Renal pelvis (tissue), 4 donors: ENCODE data around the gene KLF16. TPM values are rescaled to one million over a fixed set of nuclear protein-coding genes. Genes with fewer than 3 reads are reported as not detected.

ENCODE experiments used
- DNase-seq: peaks from one replicate; pipeline ENCODE4 v3.0.0-alpha.2; 2013
- polyA plus RNA-seq, 3 donors: library from polyadenylated mRNA; unstranded; fragments of 120-200 nt; gene quantifications; one replicate each; pipeline ENCODE4 v1.2.1, GENCODE V29; 2013; ENCODE audit not compliant: insufficient read length in 3 of 3

The KLF16 gene
- polyA plus RNA-seq, 3 donors = 7.8 to 11.7 (median 11.3) TPM

GRCh38 chr19:1811942-1812425, 51.4 kb downstream of the KLF16 start, which contains the start of gene ATP8B3:
ATP8B3 (minus strand) TSS chr19:1812276; CDS start chr19:1811736, 540 bp downstream.
- DNase-seq = no peak

DNA sequence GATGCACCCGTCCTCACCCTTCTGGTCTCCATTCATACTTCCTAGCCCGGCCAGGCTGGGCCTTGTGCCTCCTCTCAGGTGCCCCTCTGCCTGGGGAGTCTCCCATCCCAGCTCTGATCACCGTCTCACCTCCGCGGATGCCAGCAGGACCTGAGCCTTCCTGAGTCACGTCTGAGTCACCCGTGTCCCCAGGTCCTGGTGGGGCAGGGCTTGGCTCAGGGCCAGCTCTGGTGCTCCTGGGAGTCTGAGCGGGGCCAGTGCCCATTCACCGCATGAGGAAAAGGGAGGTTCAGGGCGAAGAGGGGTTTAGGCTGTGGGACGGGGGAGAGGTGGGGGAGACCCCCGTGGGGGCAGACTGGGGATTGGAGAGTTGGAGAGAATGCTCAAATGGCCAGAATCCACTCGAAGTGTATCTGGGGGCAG, 51.9 kb downstream of the KLF16 start:
- DNase-seq = no peak

GRCh38 chr19:1810439-1811160, 52.8 kb downstream of the KLF16 start:
- no peak for DNase-seq

- no peak for DNase-seq
Observed at GRCh38 chr19:1809678-1810077, 53.7 kb downstream of the KLF16 start.

GRCh38 chr19:1808395-1808731, 55.0 kb downstream of the KLF16 start:
- no peak for DNase-seq

- no peak for DNase-seq
Observed at GRCh38 chr19:1807695-1808394, 55.5 kb downstream of the KLF16 start.

GRCh38 chr19:1807030-1807694, 56.2 kb downstream of the KLF16 start:
- no peak for DNase-seq

GRCh38 chr19:1806184-1807029, 57.0 kb downstream of the KLF16 start:
- no peak for DNase-seq

DNA sequence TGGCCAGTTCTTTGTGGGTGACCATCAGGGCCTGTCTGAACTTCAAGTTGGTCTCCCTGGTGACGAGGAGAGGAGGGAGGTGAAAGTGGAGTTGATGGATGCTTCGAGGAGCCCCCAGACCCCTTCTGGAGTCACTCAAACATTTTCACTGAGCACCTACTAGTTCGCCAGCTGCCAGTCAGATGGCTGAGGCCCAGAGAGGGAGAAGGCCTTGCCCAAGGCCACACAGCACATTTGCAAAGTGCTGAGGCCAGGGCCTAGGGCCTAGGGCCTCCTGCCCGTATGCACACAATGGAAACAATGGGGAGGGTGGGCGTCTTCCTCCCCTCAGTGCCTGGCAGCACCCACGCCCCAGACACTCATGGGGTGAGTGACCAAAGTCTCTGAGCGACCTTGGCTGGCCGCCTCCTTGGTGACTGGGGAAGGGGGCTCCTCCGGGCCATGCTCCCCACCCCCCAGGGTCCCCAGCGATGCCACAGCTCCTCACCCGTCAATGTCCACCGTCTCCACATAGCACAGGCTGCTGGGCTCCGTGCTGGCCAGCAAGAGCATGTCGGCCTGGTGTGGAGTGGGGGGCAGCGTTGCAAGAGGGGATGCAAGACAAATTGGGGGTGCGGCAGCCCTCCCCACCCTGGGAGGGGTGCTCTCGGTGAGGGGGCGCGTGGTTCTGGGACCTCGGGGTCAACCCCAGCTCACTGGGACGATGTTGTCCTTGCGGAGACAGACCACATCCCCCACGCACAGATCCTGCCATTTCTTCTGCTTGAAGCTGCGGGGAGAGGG, 57.8 kb downstream of the KLF16 start:
- no peak for DNase-seq

DNA sequence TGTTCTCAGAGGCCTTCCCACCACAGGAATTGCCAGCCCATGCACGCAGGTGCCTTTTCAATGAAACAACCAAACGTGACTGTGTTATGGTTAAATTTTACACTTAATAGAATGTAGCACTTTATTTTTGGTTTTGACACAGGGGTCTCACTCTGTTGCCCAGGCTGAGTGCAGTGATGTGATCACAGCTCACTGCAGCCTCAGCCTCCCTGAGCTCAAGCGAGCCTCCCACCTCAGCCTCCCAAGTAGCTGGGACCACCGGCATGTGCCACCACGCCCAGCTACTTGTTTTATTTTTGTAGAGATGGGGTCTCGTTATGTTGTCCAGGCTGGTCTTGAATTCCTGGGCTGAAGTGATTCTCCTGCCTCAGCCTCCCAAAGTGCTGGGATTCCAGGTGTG, 58.5 kb downstream of the KLF16 start:
- no peak for DNase-seq

Other genes with a start within 250 kb of the KLF16 start
- gene TCF3, start 211.0 kb downstream of the KLF16 start, polyA plus RNA-seq = 100 to 1,000 TPM in 2 of 3 donors, 10 to 100 TPM in 1; 92.2 to 125 (median 123) TPM
- gene ONECUT3, start 110.1 kb downstream of the KLF16 start, polyA plus RNA-seq = under 1 TPM; 0.03 to 0.05 (median 0.04) TPM
- 1 to 10 TPM in 1 of 3 donors, under 1 TPM in 2; 0.58 to 1.0 (median 0.83) TPM for gene ATP8B3, start 51.3 kb downstream of the KLF16 start, polyA plus RNA-seq
- gene REXO1, start 15.1 kb downstream of the KLF16 start, polyA plus RNA-seq = 10 to 100 TPM; 29.2 to 35.8 (median 30.0) TPM
- 10 to 100 TPM; 42.6 to 71.8 (median 58.8) TPM for gene ABHD17A, start 21.9 kb upstream of the KLF16 start, polyA plus RNA-seq
- 1 to 10 TPM; 3.7 to 5.5 (median 4.6) TPM for gene ADAT3, start 41.8 kb upstream of the KLF16 start, polyA plus RNA-seq
- gene SCAMP4, start 41.8 kb upstream of the KLF16 start, polyA plus RNA-seq = 100 to 1,000 TPM in 1 of 3 donors, 10 to 100 TPM in 2; 77.5 to 101 (median 96.6) TPM
- gene CSNK1G2, start 77.6 kb upstream of the KLF16 start, polyA plus RNA-seq = 10 to 100 TPM; 55.7 to 72.6 (median 70.7) TPM
- gene BTBD2, start 152.1 kb upstream of the KLF16 start, polyA plus RNA-seq = 100 to 1,000 TPM; 114 to 138 (median 114) TPM
- gene MKNK2, start 187.7 kb upstream of the KLF16 start, polyA plus RNA-seq = 10 to 100 TPM; 74.4 to 82.8 (median 81.0) TPM
- 10 to 100 TPM; 25.1 to 29.1 (median 26.6) TPM for gene MOB3A, start 232.7 kb upstream of the KLF16 start, polyA plus RNA-seq
- 1 to 10 TPM; 6.4 to 8.9 (median 7.5) TPM for gene IZUMO4, start 233.3 kb upstream of the KLF16 start, polyA plus RNA-seq